ENCODE data around the gene PGBD2.
"Not testable (repeated sequence)": the region's sequence is repeated elsewhere in the genome, so short reads cannot be mapped to it uniquely, and the experiment has no call there.

The PGBD2 gene

DNA sequence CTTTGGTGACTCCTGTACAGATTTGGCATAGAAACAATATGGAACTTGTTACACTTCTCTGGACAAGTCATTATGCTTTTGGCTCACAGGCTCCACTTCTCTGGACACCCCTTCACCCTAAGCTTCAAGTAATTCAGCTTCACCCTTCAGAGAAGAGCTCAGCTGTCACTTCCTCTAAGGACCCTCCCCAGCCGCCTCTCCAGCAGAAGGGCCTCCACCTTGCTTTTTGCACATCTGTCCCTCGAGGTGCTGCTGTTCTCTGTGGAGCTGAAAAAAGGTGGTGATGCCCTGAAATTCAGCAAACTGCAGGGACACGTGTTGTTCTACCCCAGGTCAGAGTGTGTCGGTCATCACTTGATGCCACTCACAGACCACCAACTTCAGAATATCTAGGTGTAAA is 19.8 kb downstream of the PGBD2 start:
- DNase-seq (ENCODE audit: low read depth in 2 of 2): not testable (repeated sequence)

DNA sequence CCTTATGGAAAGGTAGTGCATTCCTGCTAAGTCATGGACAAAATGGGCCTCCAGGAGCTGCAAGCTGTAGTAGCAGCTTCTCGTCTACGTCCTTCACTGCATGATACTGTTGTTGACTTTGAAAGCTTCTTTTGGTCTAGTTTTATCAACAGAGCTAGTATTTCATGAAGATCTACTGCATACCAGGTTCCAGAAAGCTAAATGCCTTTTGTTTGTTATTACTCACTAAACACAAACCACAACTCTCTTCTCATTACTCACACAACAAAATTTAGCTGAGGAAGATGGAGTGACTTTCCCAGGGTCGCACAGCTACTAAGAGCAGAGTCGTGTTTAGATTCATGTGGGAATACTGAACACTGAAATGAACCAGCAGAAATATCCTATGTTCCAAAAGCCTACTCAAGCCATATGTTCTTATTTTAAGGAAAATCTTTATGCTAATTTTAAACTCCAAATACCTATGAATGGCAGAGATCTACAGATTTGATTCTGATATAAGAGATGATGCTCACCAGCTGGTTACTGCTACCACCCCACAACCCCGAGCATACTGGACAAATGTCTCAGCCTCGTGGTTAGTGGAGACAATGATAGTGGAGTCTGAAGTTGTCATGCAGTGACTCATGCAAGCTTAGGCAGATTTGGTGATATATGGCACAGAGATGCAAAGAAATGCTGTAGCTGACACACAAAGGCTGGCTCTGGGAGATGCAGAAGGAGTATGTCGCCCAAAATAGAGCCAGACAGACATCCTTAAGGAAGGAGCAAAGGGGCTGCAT is 20.6 kb downstream of the PGBD2 start:
- no peak for DNase-seq (ENCODE audit: low read depth in 2 of 2)

DNA sequence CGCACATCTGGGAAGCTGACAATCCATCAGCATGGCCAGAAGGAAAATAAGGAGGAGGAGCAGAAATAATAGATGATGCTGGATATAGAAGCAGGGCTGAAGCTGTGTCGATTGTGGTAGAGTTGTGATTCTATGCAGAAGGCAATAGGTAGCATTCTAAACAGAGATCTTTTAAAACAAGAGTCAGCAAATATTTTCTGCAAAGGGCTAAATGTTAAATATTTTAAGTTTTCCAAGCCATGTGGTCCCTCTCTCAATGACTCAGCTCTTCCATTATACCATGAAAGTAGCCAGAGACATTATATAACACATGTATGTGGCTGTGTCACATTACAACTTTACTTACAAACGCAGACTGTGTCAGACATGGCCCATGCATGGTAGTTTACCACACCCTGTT is 21.2 kb downstream of the PGBD2 start:
- not testable (repeated sequence) for DNase-seq (ENCODE audit: low read depth in 2 of 2)

GRCh38 chr1:248928122-248928521 is 22.1 kb downstream of the PGBD2 start:
- not testable (repeated sequence) for DNase-seq (ENCODE audit: low read depth in 2 of 2)

DNA sequence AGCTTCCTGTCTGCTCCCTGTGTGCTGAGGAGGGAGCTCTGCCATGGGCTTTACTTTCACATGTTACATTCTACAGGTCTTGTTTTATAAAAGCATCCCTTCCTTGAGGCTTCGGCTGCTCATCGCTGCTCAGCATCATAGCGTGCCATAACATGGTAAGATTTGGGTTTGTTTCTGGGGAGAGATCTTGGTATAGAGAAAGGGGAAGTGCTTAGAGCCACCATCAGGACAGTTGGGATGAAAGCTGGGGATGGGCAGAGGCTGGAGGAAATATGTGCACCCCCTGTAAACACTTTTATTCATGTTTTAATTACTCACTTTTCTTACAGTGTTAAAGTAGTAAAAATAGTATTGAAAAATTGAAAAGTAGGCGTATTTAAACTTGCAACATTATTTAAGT is 24.0 kb downstream of the PGBD2 start:
- DNase-seq (ENCODE audit: low read depth in 2 of 2): not testable (repeated sequence)

DNA sequence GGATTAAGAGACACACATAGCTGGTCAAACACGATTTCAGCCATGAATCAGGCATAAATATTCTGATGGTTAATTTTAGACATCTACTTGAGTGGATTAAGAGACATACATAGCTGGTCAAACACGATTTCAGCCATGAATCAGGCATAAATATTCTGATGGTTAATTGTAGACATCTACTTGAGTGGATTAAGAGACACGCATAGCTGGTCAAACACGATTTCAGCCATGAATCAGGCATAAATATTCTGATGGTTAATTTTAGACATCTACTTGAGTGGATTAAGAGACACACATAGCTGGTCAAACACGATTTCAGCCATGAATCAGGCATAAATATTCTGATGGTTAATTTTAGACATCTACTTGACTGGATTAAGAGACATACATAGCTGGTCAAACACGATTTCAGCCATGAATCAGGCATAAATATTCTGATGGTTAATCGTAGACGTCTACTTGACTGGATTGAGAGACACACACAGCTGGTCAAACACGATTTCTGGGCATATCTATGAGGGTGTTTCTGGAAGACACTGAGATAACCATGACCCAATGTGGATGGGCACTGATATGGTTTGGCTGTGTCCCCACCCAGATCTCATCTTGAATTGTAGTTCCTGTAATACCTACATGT is 32.3 kb downstream of the PGBD2 start:
- DNase-seq (ENCODE audit: low read depth in 2 of 2): not testable (repeated sequence)

- DNase-seq (ENCODE audit: low read depth in 2 of 2): not testable (repeated sequence)
These were observed 38.3 kb downstream of the PGBD2 start for GRCh38 chr1:248944134-248944999.

GRCh38 chr1:248945000-248945423 is 39.0 kb downstream of the PGBD2 start:
- not testable (repeated sequence) for DNase-seq (ENCODE audit: low read depth in 2 of 2)

DNA sequence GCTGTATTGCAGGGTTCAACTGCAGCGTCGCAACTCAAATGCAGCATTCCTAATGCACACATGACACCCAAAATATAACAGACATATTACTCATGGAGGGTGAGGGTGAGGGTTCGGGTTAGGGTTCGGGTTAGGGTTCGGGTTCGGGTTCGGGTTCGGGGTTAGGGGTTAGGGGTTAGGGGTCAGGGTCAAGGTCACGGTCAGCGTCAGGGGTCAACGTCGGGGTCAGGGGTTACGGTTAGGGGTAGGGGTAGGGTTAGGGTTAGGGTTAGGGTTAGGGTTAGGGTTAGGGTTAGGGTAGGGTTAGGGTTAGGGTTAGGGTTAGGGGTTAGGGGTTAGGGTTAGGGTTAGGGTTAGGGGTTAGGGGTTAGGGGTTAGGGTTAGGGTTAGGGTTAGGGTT is 39.4 kb downstream of the PGBD2 start:
- DNase-seq (ENCODE audit: low read depth in 2 of 2): not testable (repeated sequence)

DNA sequence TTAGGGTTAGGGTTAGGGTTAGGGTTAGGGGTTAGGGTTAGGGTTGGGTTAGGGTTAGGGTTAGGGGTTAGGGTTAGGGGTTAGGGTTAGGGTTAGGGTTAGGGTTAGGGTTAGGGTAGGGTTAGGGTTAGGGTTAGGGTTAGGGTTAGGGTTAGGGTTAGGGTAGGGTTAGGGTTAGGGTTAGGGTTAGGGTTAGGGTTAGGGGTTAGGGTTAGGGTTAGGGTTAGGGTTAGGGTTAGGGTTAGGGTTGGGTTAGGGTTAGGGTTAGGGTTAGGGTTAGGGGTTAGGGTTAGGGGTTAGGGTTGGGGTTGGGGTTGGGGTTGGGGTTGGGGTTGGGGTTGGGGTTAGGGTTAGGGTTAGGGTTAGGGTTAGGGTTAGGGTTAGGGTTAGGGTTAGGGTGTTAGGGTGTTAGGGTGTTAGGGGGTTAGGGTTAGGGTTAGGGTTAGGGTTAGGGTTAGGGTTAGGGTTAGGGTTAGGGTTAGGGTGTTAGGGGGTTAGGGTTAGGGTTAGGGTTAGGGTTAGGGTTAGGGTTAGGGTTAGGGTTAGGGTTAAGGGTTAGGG is 39.9 kb downstream of the PGBD2 start:
- DNase-seq (ENCODE audit: low read depth in 2 of 2): not testable (repeated sequence)
